ENCODE results near the gene MMP25.
"Not testable (repeated sequence)": the region's sequence is repeated elsewhere in the genome, so short reads cannot be mapped to it uniquely, and the experiment has no call there.

MMP25 gene

DNA sequence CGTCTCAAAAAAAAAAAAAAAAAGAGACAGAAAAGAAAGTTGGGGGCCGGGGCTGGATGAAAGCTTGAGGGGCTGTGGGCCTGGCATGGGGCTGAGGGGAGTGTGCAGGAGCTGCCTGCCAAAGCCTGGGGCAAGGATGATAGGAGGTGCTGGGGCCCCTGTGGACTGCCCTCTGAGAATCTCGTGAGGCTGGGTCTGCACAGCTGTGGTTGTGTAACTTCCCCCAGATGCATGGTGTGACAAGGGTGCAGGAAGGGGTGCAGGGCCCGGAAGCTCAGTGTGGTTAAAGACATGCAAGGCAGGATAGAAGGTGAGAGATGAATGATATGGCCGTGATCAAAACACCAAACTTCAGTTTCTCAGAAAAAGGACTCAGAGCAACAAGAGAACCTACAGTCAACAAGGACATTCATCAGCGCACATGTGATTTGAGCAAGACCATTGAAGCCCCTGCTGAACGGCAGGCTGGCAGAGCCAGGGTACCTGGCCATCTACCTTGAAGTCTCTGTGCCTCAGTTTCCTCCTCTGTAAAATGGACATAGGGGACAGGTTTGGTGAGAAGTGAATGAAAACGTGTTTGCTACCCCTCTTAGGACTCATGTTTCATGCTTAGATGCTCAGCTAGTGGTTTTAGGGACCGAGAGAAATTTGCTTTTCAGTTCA is 28.6 kb downstream of the MMP25 start:
- DNase-seq, result no peak

DNA sequence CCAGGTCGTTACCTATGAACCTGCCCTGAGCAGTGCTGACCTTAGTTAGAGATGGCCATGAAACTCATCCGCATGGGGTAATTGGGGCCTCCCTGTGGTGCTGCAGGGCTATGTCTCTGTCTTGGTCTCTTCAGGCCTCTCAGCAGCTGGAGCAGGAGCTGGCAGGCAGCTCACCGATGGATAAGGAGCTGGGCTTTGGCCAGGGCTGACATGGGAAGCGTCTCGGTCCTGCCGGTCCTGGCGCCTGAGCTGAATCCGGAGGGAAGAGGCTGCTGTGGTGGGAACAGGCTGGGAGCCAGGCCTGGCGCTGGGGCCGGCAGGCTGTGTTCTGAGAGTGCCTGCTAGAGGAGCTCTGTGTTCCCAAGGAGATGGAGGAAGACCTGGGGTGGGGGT is 29.2 kb downstream of the MMP25 start:
- no peak for DNase-seq

DNA sequence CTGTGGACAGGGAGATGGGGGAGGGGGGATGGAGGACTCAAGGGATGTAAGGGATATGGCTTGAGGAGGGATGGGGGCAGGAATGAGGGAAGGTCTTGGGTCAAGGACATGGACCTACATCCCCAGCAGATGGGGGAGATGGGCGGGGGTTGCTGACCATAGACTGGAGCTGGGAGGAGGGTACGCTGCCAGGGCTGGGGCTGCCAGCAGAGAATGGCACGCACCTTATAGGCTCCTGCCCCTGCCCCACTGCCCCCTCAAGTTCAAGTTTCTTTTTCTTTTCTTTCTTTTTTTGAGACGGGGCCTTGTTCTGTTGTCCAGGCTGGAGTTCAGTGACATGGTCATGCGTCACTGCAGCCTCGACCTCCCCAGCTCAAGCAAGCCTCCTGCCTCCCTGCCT is 29.6 kb downstream of the MMP25 start:
- not testable (repeated sequence) for DNase-seq

DNA sequence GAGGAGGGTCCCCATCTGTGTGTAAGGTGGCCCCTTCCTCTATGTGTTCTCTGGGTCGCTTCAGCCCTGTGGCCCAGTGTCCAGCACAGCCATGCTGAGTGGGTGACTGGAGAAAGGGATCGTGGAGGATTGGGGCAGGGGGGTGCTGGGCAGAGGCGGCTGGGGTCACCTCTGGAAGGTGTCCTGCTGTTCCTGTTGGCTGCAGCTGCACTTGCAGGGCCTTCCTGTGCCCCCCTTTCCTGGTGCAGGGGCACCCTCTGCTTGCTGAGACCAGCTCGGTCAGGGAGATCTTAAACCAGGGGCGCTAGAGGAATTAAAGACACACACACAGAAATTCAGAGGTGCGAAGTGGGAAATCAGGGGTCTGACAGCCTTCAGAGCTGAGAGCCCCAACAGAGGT is 30.2 kb downstream of the MMP25 start:
- DNase-seq, result no peak

DNA sequence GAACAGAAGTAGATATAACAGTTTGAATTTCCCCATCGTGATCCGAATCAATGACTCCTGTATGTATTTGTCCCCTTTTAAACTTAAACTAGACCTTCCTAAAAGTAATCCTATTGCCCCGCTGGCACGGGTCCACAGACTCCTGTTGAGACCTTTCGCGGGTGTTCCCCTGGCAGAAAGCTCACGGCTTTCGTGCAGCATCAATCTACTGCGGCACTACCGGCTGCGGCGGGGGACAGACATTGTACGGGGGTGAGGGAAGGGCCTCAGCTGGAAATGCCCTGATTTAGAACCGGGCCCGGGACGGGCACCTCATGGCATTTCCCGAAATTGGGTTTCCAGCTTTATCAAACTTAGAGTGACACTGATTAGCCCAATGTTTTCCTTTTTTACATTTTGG is 33.7 kb downstream of the MMP25 start:
- no peak for DNase-seq

DNA sequence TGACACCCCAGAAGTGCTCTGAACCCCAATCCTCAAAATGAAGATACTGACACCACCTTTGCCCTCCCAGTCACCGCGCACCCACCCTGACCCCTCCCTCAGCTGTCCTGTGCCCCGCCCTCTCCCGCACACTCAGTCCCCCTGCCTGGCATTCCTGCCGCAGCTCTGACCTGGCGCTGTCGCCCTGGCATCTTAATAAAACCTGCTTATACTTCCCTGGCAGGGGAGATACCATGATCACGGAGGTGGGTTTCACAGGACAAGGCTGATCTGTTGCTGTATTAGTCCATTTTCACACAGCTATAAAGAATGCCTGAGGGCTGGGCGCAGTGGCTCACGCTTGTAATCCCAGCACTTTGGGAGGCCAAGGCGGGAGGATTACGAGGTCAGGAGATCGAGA is 35.6 kb downstream of the MMP25 start:
- not testable (repeated sequence) for DNase-seq

DNA sequence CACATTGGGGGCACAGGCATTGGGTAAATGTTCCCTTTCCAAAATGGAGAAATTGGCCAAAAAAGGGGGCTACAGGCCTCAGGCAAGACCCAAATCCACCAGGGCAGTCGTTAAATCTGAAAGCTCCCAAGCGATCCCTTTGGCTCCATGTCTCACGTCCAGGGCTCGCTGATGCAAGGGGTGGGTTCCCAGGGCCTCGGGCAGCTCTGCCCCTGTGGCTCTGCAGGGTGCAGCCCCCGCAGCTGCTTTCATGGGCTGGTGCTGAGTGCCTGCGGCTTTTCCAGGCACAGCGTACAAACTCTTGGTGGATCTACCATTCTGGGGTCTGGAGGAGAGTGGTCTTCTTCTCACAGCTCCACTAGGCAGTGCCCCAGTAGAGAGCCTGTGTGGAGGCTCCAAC is 37.0 kb downstream of the MMP25 start:
- DNase-seq, result not testable (repeated sequence)

DNA sequence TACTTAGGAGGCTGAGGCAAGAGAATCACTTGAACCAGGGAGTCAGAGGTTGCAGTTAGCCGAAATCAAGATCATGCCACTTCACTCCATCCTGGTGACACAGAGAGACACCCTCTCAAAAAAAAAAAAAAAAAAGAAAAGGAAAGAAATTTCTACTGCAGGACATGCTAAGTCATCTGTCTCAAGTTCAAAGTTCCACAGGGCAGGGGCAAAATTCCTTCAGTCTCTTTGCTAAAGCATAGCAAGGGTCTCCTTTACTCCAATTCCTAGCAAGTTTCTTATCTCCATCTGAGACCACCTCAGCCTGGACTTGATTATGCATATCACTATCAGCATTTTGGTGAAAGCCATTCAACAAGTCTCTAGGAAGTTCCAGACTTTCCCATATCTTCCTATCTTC is 38.1 kb downstream of the MMP25 start:
- no peak for DNase-seq

DNA sequence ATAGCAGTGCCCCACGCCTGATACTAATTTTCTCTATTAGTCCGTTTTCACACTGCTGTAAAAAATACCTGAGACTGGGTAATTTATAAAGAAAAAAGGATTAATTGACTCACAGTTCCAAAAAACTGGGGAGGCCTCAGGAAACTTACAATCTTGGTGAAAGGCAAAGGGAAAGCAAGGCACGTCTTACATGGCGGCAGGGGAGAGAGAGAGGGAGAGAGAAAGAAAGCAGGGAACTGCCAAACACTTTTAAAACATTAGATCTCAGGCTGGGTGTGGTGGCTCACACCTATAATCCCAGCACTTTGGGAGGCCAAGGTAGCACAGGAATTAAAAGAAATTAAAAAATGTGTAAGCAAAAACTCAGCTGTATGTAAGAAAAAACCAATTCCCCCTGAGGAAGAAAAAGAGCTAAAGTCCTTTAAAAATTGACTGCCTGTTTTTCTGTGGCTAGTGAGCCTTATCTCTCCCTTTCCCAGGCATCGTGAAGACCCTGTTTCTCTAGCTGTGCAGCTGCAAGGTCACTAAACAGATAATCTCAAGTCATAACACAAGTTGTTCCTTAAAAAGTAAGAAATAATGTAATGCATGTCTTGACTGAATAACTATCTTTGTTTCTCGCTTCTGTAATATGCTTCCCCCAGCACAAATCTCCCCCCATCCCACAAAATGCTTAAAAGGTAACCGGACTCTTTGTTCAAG is 38.8 kb downstream of the MMP25 start:
- DNase-seq, result no peak

DNA sequence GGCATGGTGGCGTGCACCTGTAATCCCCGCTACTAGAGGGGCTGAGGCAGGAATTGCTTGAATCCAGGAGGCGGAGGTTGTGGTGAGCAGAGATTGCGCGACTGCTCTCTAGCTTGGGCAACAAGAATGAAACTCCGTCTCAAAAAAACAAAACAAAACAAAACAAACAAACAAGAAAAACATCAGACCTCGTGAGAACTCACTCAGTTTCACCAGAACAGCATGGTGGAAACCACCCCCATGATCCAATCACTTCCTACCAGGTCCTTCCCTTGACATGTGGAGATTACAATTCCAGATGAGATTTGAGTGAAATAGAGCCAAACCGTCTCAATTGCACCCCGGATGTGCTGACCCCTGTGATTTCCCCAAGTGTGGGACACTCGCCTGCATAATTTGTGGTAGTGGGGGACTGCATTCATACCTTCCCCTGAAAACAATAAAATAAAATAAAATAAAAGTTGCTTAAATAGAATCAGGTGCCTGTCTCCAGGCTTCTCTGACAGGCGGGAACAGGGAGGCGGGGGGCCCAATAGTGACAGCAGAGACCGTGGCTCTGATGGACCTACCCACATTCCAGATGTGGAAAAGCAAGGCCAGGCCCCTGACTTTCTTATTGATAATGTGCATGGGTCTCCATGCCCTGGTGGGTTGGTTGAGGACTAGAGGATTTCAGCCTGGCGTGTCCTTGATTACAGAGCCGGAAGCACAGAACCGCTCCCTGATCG is 39.7 kb downstream of the MMP25 start:
- DNase-seq, result no peak

DNA sequence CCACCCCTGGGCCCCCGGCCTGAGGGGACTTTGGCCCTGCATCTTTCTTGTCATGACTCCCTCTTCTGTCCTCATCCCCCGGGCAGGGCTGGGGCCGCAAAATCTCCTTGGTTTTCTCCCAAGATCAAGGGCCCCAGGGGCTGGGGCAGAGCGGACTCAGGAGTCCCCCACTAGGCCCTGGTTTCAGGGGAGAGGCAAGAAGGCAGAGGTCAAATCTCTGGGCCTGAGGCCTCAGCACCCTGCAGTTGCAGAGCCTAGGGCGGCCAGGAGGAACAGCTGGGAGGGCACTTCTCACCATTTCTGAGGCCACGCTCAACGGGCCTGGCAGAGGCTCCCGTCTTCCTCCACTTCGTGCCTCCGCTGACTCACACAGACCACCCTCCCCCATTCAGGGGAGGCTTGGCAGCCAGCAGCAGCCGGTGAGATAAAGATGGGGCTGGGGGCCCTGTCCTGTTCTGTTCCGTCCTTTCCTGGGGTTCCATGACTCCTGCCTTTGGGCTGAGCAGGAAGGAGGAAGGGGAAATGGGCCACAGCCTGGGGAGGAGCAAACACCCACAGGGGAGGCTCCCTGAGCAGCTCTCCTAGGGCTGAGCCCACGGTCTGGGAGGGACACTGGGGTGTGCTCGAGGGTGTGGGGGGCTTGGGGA is 40.4 kb downstream of the MMP25 start:
- DNase-seq, result no peak

DNA sequence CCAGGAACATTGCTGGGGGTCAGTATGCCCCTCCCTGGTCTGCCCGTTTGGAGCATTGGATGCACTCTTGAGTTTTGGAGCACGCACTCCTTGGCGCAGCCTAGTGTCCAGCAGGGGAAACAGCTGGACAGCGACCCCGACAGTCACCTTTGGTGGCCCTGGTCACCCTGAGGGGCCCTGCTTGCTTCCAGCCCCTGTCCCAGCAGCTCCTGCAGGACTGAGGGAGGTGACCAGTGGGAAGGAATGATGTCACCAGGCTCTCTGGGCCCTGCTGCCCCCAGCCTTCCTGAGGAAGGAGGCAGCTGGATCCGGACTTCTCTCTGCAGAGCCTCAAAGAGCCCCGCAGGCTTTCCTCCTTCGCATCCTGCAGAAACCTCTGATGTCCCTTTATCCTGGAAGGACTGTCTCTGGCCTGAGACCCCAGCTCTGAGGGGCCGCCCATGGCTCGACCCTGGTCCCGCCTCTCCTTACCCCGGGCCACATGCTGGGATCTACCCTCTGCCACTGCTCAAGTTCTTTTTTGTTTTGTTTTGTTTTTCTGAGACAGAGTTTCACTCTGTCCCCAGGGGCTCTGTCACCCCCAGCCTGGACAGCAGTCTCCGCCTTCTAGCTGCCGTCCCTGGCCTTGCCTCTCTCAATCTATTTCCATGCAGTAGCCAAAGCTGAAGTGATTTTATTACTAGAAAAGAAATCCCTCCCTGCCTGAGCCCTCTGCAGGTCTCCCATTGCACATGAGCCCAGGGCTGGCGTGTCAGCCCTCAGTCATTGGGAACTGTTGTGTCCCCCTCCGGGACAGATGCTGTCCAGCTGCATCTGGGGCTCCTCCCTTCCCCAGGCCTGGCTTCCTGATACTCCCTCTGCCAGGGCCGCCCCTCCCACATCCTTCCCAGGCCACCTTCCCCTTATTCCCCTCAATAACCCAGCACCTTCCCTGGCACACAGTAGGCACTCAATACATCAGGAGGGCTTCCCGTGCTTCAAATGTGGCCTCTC is 41.2 kb downstream of the MMP25 start:
- no peak for DNase-seq

DNA sequence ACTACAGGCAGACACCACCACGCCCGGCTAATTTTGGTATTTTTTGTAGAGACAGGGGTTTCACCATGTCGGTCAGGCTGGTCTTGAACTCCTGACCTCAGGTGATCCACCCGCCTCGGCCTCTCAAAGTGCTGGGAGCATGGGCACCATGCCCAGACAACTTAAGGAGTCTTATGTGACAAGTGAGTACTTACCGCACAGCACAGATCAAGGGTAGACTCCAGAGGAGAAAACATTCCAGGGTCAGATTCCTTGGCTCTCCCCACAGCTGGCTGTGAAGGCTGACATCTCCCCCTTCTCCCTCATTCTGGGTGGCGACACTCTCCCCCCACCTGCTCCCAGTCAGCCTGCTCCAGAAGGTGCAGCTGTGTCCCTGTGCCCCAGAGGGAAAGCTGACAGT is 42.1 kb downstream of the MMP25 start:
- DNase-seq, result no peak

DNA sequence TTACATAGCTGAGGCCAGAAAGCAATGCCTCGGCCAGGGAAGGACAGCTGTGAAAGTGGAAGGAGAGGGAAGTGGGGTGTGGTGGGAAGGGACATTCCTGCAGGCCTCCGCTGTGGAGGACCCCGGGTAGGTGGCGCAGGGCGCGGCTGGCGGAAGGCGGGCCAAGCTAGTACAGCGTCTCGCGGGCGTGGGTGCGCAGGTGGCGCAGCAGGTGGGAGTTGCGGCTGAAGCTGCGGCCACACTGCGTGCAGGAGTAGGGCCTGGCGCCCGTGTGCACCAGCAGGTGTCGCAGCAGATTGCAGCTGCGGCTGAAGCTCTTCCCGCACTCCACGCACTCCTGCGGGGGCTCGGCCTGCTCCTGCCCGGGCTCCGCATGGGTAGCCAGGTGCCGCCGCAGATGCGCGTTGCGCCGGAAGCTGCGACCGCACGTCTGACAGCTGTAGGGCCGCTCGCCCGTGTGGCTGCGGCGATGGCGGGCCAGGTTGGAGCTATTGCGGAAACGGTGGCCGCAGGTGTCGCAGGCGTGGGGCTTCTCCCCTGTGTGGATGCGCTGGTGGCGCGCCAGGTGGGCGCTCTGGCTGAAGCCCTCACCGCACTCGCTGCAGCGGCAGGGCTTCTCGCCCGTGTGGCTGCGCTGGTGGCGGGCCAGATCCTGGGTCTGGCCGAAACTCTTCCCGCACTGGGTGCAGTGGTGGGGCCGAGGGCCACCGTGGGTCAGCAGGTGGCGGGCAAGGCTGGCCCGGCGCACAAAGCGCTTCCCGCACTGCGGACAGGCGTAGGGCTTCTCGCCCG is 42.8 kb downstream of the MMP25 start:
- DNase-seq, result no peak

DNA sequence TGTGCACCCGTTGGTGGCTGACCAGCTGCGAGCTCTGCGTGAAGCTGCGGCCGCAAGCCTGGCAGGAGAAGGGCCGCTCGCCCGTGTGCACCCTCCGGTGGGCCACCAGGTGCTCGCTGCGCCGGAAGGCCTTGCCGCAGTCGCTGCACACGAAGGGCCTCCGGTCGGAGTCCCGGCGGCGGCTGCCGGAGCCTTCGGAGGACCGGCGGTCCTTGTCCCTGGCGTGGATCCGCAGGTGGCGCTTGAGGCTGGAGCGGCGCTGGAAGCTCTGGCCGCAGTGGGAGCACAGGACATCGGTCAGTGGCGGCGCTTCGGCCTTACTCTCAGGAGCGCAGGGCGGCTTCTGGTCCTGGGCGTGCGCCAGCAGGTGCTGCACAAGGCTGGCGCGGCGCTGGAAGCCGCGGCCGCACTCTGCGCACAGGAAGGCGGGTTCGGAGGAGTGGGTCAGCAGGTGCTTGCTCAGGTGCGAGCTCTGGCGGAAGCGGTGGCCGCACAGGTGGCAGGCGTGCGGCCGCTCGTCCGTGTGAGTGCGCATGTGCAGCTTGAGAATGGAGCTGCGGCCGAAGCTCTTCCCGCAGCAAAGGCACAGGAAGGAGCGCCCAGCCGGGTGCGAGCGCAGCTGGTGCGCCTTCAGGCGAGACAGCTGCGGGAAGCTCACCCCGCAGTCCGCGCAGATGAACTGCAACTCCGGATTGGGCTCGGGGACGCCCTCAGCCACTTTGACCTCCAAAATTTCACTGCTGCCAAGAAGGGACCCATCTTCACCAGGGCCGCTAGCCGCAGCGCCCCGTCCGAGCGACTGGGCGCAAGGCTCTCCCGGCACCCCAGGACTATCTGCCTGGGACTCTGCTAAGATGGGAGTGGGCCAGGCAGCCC is 43.6 kb downstream of the MMP25 start:
- DNase-seq, result no peak

DNA sequence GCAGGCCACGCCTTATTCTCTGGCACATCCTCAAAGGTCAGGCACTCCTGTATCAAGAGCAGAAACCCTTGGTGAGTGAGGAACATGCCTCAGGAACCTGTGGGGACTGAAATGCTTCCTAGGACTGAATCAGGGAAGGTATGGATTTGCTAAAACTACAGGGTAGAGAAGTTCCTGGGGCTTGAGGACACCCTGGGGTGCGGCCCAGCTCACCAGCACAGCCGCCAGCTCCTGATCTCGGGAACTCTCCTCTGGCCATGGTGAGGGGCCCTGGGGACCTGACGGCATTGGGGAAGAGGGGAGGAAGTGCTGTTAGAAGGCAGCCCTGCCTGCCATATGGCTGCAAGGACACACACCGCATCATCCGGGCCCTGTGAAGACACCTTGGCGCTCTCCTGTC is 45.2 kb downstream of the MMP25 start:
- DNase-seq, result no peak

DNA sequence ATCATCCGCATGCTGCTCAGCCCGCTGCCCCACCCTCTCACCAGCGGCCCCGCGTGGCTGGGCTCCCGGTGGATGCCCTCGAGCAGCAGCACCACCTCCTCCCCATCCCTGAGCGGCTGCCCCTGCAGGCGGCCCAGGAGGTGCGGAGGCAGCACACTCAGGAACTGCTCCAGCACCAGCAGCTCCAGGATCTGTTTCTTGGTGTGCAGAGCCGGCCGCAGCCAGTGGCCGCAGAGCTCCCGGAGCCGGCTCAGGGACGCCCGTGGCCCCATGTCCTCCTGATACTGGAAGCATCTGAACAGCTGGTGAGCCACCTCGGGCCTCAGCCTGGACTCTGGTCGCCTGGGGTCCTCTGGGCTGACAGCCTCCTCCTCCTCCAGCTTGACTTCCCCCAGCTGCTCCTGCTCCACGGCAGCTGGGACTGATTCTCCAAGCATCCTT is 46.2 kb downstream of the MMP25 start:
- no peak for DNase-seq

DNA sequence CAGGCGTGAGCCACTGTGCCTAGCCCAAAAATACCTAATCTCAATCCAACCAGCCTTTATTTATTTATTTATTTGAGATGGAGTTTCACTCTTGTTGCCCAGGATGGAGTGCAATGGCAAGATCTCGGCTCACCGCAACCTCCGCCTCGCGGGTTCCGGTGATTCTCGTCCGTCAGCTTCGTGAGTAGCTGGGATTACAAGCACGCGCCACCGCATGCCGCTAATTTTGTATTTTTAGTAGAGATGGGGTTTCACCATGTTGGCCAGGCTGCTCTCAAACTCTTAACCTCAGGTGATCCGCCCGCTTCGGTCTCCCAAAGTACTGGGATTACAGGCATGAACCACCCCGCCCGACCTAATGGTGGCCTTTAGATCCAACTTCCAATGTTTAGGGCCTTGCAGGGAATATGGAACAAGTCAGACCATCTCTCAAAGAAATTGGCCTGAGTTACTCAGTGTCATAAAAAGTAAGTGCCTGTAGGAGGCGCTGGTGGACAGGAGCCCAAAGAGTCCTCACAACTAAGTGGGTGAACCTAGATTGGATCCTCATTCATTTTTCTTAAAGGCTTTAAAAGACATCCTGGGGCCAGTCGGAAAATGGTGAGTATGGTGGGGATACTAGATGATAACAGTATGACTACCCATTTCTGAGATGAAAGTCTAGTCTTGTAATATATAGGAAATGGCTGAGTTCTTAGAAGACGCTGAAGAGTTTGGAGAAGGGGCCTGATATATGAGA is 48.1 kb downstream of the MMP25 start:
- DNase-seq, result peak; percentile 14

DNA sequence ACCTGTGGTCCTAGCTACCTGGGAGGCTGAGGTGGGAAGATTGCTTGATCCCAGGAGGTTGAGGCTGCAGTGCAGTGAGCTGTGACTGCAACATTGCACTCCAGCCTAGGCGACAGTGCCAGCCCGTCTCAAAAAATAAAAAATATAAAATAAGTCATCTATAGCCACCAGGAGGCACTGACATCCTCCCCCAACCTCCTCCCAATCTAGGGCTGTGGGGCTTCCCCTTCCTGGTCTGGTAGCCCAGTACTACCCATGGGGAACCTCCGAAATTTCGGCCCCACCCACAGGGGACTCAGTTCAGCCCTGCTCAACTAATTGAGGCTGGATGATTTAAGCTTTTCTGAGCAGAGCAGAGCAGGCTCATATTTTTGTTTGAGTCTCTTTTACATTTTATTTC is 49.5 kb downstream of the MMP25 start:
- DNase-seq, result no peak

DNA sequence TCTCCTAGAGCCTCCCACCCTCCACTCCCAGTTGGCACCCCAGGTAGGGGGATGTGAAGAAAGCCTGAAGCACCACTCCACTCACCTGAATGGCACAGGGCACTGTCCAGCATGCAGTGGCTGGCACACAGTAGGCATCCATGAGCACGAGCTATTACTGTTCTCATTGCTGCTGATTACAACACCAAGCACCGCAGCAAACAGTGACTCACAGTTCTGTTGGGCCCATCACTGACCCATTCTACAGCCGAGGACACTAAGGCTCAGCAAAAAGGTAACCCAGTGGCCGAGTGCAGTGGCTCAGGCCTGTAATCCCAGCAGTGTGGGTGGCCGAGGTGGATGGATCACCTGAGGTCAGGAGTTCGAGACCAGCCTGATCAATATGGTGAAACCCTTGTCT is 50.0 kb downstream of the MMP25 start:
- DNase-seq, result no peak
